Vagina (tissue), 2 donors: ENCODE data around the gene YPEL1.

ENCODE experiments used
- CTCF ChIP-seq, 3 experiments: fragments of 450-650 bp in 2 of 3; fragments of 200-600 bp in 1 of 3; sonication (generic) in 1 of 3; IDR thresholded peaks; one replicate each; pipeline ENCODE4 v1.5.1; 2017 to 2019; ENCODE audit warnings: antibody characterized with exemption in 3 of 3, mild to moderate bottlenecking in 2 of 3, moderate library complexity in 2 of 3
- POLR2A ChIP-seq, 2 donors: fragments of 450-650 bp; IDR thresholded peaks; one replicate each; pipeline ENCODE4 v1.6.1; 2017; ENCODE audit warnings: antibody characterized with exemption in 2 of 2, mild to moderate bottlenecking in 2 of 2, moderate library complexity in 2 of 2
- POLR2AphosphoS5 ChIP-seq, 2 donors: sonication (generic); formaldehyde crosslinking; IDR thresholded peaks; one replicate each; pipeline ENCODE4 v1.9.0; 2017; ENCODE audit warnings: antibody characterized with exemption in 2 of 2, mild to moderate bottlenecking in 2 of 2, low read depth in 1 of 2; ENCODE audit not compliant: insufficient read depth in 1 of 2

- TF ChIP-seq CTCF (IDR thresholded peaks at IDR 0.05) (no peak), POLR2AphosphoS5 (IDR thresholded peaks at IDR 0.05; ENCODE audit: insufficient read depth in 1 of 2, low read depth in 1 of 2) (no peak), POLR2A (IDR thresholded peaks at IDR 0.05) (no peak)
Measured at GRCh38 chr22:21754523-21754922, 18.9 kb upstream of the YPEL1 start.
